H1 (cell line): ENCODE measurements around the gene MGAT5B. TPM values are rescaled to one million over a fixed set of nuclear protein-coding genes. Genes with fewer than 3 reads are reported as not detected.
"Not testable (repeated sequence)": the region's sequence is repeated elsewhere in the genome, so short reads cannot be mapped to it uniquely, and the experiment has no call there.

Source experiments
- CTCF ChIA-PET: fragments of 300-600 bp; sonication (Branson Sonifier 250); formaldehyde crosslinking; loops from one replicate; lab custom pipeline; 2021; ENCODE audit not compliant: partially characterized antibody; lab: Charles Lee
- POLR2A ChIA-PET: fragments of 300-600 bp; sonication (Branson Sonifier 250); formaldehyde crosslinking; loops from one replicate; lab custom pipeline; 2021; ENCODE audit warnings: inconsistent platforms; ENCODE audit not compliant: partially characterized antibody; lab: Charles Lee
- DNase-seq, 2 experiments: peaks; one replicate each; pipeline versions ENCODE4 v3.0.0 to v3.0.0-alpha.2; 2010 to 2022; ENCODE audit warnings: low spot score in 2 of 2, low read depth in 1 of 2, mixed read lengths in 1 of 2
- FAIRE-seq: peaks from 2 replicates; lab custom pipeline; 2011; peaks lifted over from hg19 to GRCh38; lab: Jason Lieb, UNC
- H2AFZ ChIP-seq: 2 replicates; pipeline ENCODE4 v1.8.1; 2012; ENCODE audit warnings: low read length, inconsistent platforms
- H2AK5ac ChIP-seq: 2 replicates; pipeline ENCODE4 v1.6.1; 2013; ENCODE audit warnings: low read depth, low read length
- H2BK120ac ChIP-seq: replicated peaks from 2 replicates; pipeline ENCODE3; 2013; ENCODE audit warnings: low read depth, low read length, inconsistent platforms
- H2BK12ac ChIP-seq: 2 replicates; pipeline ENCODE4 v1.6.1; 2013; ENCODE audit warnings: low read depth, low read length
- H2BK15ac ChIP-seq: 2 replicates; pipeline ENCODE4 v1.6.1; 2013; ENCODE audit warnings: low read length
- H2BK20ac ChIP-seq: 2 replicates; pipeline ENCODE4 v1.6.1; 2013; ENCODE audit warnings: low read length
- H2BK5ac ChIP-seq: 2 replicates; pipeline ENCODE4 v1.6.1; 2013; ENCODE audit warnings: low read depth, low read length
- H3K14ac ChIP-seq: 2 replicates; pipeline ENCODE4 v1.6.1; 2013; ENCODE audit warnings: inconsistent platforms; ENCODE audit not compliant: insufficient read length
- H3K18ac ChIP-seq: 2 replicates; pipeline ENCODE4 v1.6.1; 2013; ENCODE audit warnings: low read length; ENCODE audit errors: extremely low read depth
- H3K23ac ChIP-seq: 2 replicates; pipeline ENCODE4 v1.6.1; 2013; ENCODE audit warnings: inconsistent platforms; ENCODE audit not compliant: insufficient read length
- H3K23me2 ChIP-seq: 2 replicates; pipeline ENCODE4 v1.6.1; 2013; ENCODE audit warnings: low read depth, low read length
- H3K27ac ChIP-seq: 2 replicates; pipeline ENCODE4 v1.6.1; 2011; ENCODE audit warnings: low read depth, low read length, inconsistent platforms
- H3K27me3 ChIP-seq, 4 experiments: replicated peaks in 1 of 4; 1 replicate in 1 of 4; 2 replicates in 3 of 4; pipeline versions ENCODE4 v1.6.1 to v1.8.1; 2011 to 2013; ENCODE audit warnings: low read length in 3 of 4, mild to moderate bottlenecking in 3 of 4, inconsistent platforms in 2 of 4, mixed read lengths in 2 of 4, moderate library complexity in 1 of 4; ENCODE audit not compliant: control insufficient read depth in 3 of 4, insufficient read depth in 3 of 4; ENCODE audit errors: extremely low read depth in 1 of 4
- H3K36me3 ChIP-seq, 4 experiments: 2 replicates each; pipeline versions ENCODE4 v1.6.1 to v1.8.1; 2011 to 2013; ENCODE audit warnings: mild to moderate bottlenecking in 4 of 4, low read length in 3 of 4, moderate library complexity in 2 of 4, control low read depth in 1 of 4, inconsistent platforms in 1 of 4; ENCODE audit not compliant: insufficient read depth in 4 of 4, control insufficient read depth in 2 of 4
- H3K4ac ChIP-seq: replicated peaks from 2 replicates; pipeline ENCODE3; 2013; ENCODE audit warnings: low read length, low read depth, mixed read lengths, inconsistent platforms; ENCODE audit not compliant: insufficient read length
- H3K4me1 ChIP-seq, 4 experiments: replicated peaks in 1 of 4; 1 replicate in 1 of 4; 2 replicates in 3 of 4; pipeline versions ENCODE4 v1.6.1 to v1.8.1; 2011 to 2013; ENCODE audit warnings: low read length in 3 of 4, inconsistent platforms in 2 of 4, mixed read lengths in 1 of 4; ENCODE audit not compliant: insufficient read depth in 4 of 4, control insufficient read depth in 3 of 4
- H3K4me2 ChIP-seq, 2 experiments: 2 replicates each; pipeline versions ENCODE4 v1.6.1 to v1.8.1; 2011 to 2013; ENCODE audit warnings: low read depth in 2 of 2, low read length in 2 of 2, control low read depth in 1 of 2, inconsistent platforms in 1 of 2, mild to moderate bottlenecking in 1 of 2; ENCODE audit not compliant: insufficient read depth in 1 of 2
- H3K4me3 ChIP-seq, 4 experiments: fragments of 200-600, 300-600 bp in 1 of 4; sonication (generic), shearing (Covaris generic), sonication (Bioruptor Twin) in 1 of 4; 2 replicates each; pipeline versions ENCODE4 v1.5.1 to v1.8.1; 2011 to 2016; ENCODE audit warnings: low read length in 4 of 4, low read depth in 3 of 4, control low read depth in 2 of 4, inconsistent platforms in 2 of 4, mild to moderate bottlenecking in 2 of 4, mixed read lengths in 1 of 4, moderate library complexity in 1 of 4; ENCODE audit not compliant: insufficient read depth in 2 of 4; ENCODE audit errors: extremely low read depth in 1 of 4
- H3K56ac ChIP-seq: replicated peaks from 2 replicates; pipeline ENCODE3; 2013; ENCODE audit warnings: low read depth, mild to moderate bottlenecking, mixed read lengths, low read length, inconsistent platforms; ENCODE audit not compliant: insufficient read length
- H3K79me1 ChIP-seq: 2 replicates; pipeline ENCODE4 v1.6.1; 2013; ENCODE audit warnings: low read depth, low read length, control low read depth
- H3K79me2 ChIP-seq, 2 experiments: 2 replicates each; pipeline versions ENCODE4 v1.6.1 to v1.8.1; 2012 to 2013; ENCODE audit warnings: low read length in 2 of 2, mild to moderate bottlenecking in 2 of 2, inconsistent platforms in 1 of 2; ENCODE audit not compliant: insufficient read depth in 2 of 2, control insufficient read depth in 1 of 2
- H3K9ac ChIP-seq, 4 experiments: replicated peaks in 1 of 4; 1 replicate in 1 of 4; 2 replicates in 3 of 4; pipeline versions ENCODE4 v1.6.1 to v1.8.1; 2011 to 2013; ENCODE audit warnings: low read depth in 3 of 4, low read length in 3 of 4, control low read depth in 2 of 4, mild to moderate bottlenecking in 2 of 4, moderate library complexity in 2 of 4, inconsistent platforms in 1 of 4; ENCODE audit errors: extremely low read depth in 1 of 4
- H3K9me3 ChIP-seq, 2 experiments: 2 replicates each; pipeline versions ENCODE4 v1.6.1 to v1.8.1; 2012 to 2013; ENCODE audit warnings: mild to moderate bottlenecking in 2 of 2, moderate library complexity in 2 of 2, control low read depth in 1 of 2, inconsistent platforms in 1 of 2, low read depth in 1 of 2, low read length in 1 of 2, mixed read lengths in 1 of 2; ENCODE audit not compliant: insufficient read depth in 2 of 2
- H4K20me1 ChIP-seq, 2 experiments: replicated peaks in 1 of 2; 2 replicates each; pipeline versions ENCODE3 to v1.8.1; 2011 to 2013; ENCODE audit warnings: inconsistent platforms in 2 of 2, low read length in 2 of 2, mild to moderate bottlenecking in 1 of 2; ENCODE audit not compliant: insufficient read depth in 2 of 2, control insufficient read depth in 1 of 2
- H4K5ac ChIP-seq: 2 replicates; pipeline ENCODE4 v1.6.1; 2013; ENCODE audit warnings: low read length, low read depth, mixed read lengths, inconsistent platforms; ENCODE audit not compliant: insufficient read length
- H4K8ac ChIP-seq: 2 replicates; pipeline ENCODE4 v1.8.0; 2013; ENCODE audit warnings: mild to moderate bottlenecking, moderate library complexity, low read length, inconsistent platforms; ENCODE audit not compliant: insufficient read depth; ENCODE audit errors: extremely low read depth
- H4K91ac ChIP-seq: replicated peaks from 2 replicates; pipeline ENCODE3; 2013; ENCODE audit warnings: low read length, mixed read lengths, inconsistent platforms; ENCODE audit not compliant: insufficient read length
- WGBS, 2 experiments: shearing (Covaris generic) in 1 of 2; methylation state at CpG; one replicate each; pipeline versions ENCODE4 v1.1.6 to v1.1.7; 2013 to 2015; ENCODE audit warnings: low lambda C conversion rate in 2 of 2, mixed read lengths in 2 of 2, inconsistent platforms in 1 of 2, low coverage in 1 of 2, missing lambda C conversion rate in 1 of 2; ENCODE audit not compliant: insufficient replicate concordance in 2 of 2, insufficient coverage in 1 of 2, insufficient read length in 1 of 2; ENCODE audit errors: extremely low coverage in 1 of 2, missing lambda C conversion rate in 1 of 2; 5-methylcytosine and 5-hydroxymethylcytosine counted together
- polyA plus RNA-seq, 7 experiments: library from polyadenylated mRNA; depleted of rRNA in 3 of 7; stranded (reverse) in 5 of 7; unstranded in 2 of 7; fragments of >200 nt in 5 of 7; fragments of 200-250 nt in 2 of 7; gene quantifications; 1 replicate in 5 of 7; 2 replicates in 1 of 7; 4 replicates in 1 of 7; pipeline versions ENCODE4 v1.2.1 to v1.2.3, GENCODE V29; 2011 to 2013; ENCODE audit warnings: missing spikeins in 2 of 7, mixed read lengths in 2 of 7
- total RNA-seq: library from RNA; stranded (reverse); fragmentation: NEBNext Ultra II Directional; extraction: Animal tissue kit (Norgen Biotek cat#: 25700); gene quantifications from 2 replicates; pipeline ENCODE4 v1.2.1, GENCODE V29; 2021

Gene MGAT5B
- total and polyA plus RNA-seq, 2 of the 8 experiments (the other 6 are each of a cell fraction or from before 2014, with no cell fraction given): 7.9 to 8.2 TPM

DNA sequence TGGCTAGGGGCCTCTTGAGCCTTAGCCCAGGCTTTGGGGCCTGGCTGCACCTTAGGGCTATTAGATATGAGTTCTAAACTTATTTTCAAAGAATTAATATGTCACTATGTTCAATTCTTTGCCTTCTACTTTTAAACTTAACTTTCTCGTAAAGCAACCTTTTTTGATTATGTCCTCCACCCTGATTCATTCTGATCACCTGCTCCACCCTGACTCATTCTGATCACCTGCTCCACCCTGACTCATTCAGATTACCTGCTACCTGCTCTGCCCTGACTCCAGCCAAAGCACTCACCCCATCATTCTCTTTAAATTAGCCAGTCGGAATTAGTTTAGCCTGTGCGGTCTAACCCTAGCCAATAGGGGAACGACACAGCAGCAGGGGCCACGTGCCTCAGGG lies 102.0 kb downstream of the MGAT5B start:
- not testable (repeated sequence) for H3K79me2 ChIP-seq, H3K36me3 ChIP-seq, H3K14ac ChIP-seq, H3K23me2 ChIP-seq, H2AFZ ChIP-seq, H3K56ac ChIP-seq, H3K79me1 ChIP-seq, H4K5ac ChIP-seq, H3K23ac ChIP-seq, H4K8ac ChIP-seq, H3K27me3 ChIP-seq, DNase-seq, H3K9ac ChIP-seq, H4K20me1 ChIP-seq, H3K27ac ChIP-seq, H2BK120ac ChIP-seq, FAIRE-seq, H2BK15ac ChIP-seq, H2AK5ac ChIP-seq, H3K4ac ChIP-seq, H3K9me3 ChIP-seq
- 61% methylated on average over 5 of the region's 5 CpGs; no CpG with 5 or more reads in 1 of the 2 experiments for WGBS, 2 experiments
- peak overlapping the region in 2 of 4 experiments; percentile 54 to 62; a peak in 4 of 8 replicates for H3K4me3 ChIP-seq
- H2BK5ac ChIP-seq: peak overlapping the region; percentile 82; the same call in 1 of the 2 replicates
- peak overlapping the region; percentile 93 for H3K18ac ChIP-seq
- H2BK12ac ChIP-seq: peak overlapping the region; percentile 82
- ChIA-PET POLR2A (interaction anchor here (1.0 to 1.5 kb wide), 2 partner anchors 10 to 15 kb away, joined by 4 to 11 read pairs; no protein-coding TSS in a partner anchor), CTCF (interaction anchor here (0.5 to 1.2 kb wide), 4 partner anchors 25 to 285 kb away, joined by 3 read pairs; no protein-coding TSS in a partner anchor)
- H2BK20ac ChIP-seq: peak overlapping the region; percentile 3; the same call in 1 of the 2 replicates
- H4K91ac ChIP-seq: peak overlapping the region; percentile 35
- H3K4me1 ChIP-seq: peaks cover 8 to 25% (median 15%) of the 10 kb centered on the region in 4 experiments
- H3K4me2 ChIP-seq: peak overlapping the region; percentile 82 to 94
